ENCODE measurements around the gene SLC29A3.

- TF ChIP-seq TEAD4 (IDR thresholded peaks at IDR 0.05; ENCODE audit: borderline replicate concordance, insufficient read depth) (no peak), CTCF (IDR thresholded peaks at IDR 0.05) (no peak), FOXJ3 (CRISPR knock-in tag; IDR thresholded peaks at IDR 0.05) (no peak), RAD21 (IDR thresholded peaks at IDR 0.05; ENCODE audit: low read length) (no peak), JUND (IDR thresholded peaks at IDR 0.05) (no peak), MAX (IDR thresholded peaks at IDR 0.05; ENCODE audit: low read depth) (no peak), TCF12 (IDR thresholded peaks at IDR 0.05) (no peak), SMC3 (IDR thresholded peaks at IDR 0.05; ENCODE audit: low read depth, low read length) (no peak), EP300 (IDR thresholded peaks at IDR 0.05; ENCODE audit: borderline replicate concordance in 1 of 2, low read depth in 1 of 2, low read length in 1 of 2) (no peak), EZH2phosphoT487 (IDR thresholded peaks at IDR 0.05; ENCODE audit: borderline replicate concordance, low read depth) (no peak), NFIC (IDR thresholded peaks at IDR 0.05; ENCODE audit: borderline replicate concordance) (no peak), FOXM1 (IDR thresholded peaks at IDR 0.05; ENCODE audit: low read depth) (no peak), TAF1 (IDR thresholded peaks at IDR 0.05; ENCODE audit: borderline replicate concordance, low read depth, low read length) (no peak), REST (IDR thresholded peaks at IDR 0.05; ENCODE audit: low read depth, low read length) (no peak)
Measured at GRCh38 chr10:71367271-71367670, 48.2 kb downstream of the SLC29A3 start.

All from SK-N-SH (cell line).